Kidney epithelial cell (primary cell): Measurements from ENCODE around the gene KRTAP3-3. TPM values are rescaled to one million over a fixed set of nuclear protein-coding genes. Genes with fewer than 3 reads are reported as not detected.

ENCODE experiments used
- DNase-seq: peaks from one replicate; pipeline ENCODE4 v3.0.0-alpha.2; 2010; ENCODE audit warnings: low read depth
- H3K27me3 ChIP-seq: 2 replicates; pipeline ENCODE4 v1.6.0; 2011; ENCODE audit warnings: low read length; ENCODE audit not compliant: control insufficient read depth, insufficient read depth
- H3K36me3 ChIP-seq: 2 replicates; pipeline ENCODE4 v1.5.1; 2011; ENCODE audit warnings: low read length; ENCODE audit not compliant: control insufficient read depth, insufficient read depth
- H3K4me3 ChIP-seq: 2 replicates; pipeline ENCODE4 v1.5.1; 2011; ENCODE audit warnings: low read depth, mild to moderate bottlenecking, control low read depth, low read length
- total RNA-seq: library from RNA; depleted of rRNA; stranded (reverse); fragments of >200 nt; gene quantifications from 2 replicates; pipeline ENCODE4 v1.2.3, GENCODE V29; 2015
- TF ChIP-seq, protein P1 (sequence below): IDR thresholded peaks from 2 replicates; pipeline ENCODE4 v1.5.1; 2011; ENCODE audit warnings: mild to moderate bottlenecking, moderate library complexity, low read length, control low read depth, inconsistent platforms; ENCODE audit not compliant: insufficient read depth, poor library complexity, severe bottlenecking

Gene KRTAP3-3
- total RNA-seq, 1 donor from 2014 or later, result not detected

DNA sequence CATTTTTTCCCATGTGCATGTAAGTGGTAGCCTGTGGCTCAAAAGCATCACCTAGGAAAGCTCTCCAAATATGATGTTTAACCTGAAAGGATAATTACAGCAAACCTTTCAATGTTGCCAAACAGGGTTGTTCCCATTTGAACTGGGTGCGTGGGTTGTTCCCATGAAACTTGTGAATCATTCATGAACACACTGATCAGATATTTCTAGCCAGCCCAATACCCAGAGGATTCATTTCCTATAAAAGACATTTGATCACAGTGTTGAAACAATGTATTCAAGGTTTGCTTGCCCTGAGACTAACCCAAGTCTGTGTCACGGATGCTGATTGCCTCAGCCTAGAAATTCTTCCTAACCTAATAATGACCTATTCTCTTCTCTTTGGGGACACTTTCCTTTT, 40.1 kb downstream of the KRTAP3-3 start:
- peak; percentile 74 for DNase-seq
- no peak overlapping the region for H3K4me3 ChIP-seq
- H3K36me3 ChIP-seq, result no peaks in the 10 kb centered on the region
- TF ChIP-seq, protein P1, sequence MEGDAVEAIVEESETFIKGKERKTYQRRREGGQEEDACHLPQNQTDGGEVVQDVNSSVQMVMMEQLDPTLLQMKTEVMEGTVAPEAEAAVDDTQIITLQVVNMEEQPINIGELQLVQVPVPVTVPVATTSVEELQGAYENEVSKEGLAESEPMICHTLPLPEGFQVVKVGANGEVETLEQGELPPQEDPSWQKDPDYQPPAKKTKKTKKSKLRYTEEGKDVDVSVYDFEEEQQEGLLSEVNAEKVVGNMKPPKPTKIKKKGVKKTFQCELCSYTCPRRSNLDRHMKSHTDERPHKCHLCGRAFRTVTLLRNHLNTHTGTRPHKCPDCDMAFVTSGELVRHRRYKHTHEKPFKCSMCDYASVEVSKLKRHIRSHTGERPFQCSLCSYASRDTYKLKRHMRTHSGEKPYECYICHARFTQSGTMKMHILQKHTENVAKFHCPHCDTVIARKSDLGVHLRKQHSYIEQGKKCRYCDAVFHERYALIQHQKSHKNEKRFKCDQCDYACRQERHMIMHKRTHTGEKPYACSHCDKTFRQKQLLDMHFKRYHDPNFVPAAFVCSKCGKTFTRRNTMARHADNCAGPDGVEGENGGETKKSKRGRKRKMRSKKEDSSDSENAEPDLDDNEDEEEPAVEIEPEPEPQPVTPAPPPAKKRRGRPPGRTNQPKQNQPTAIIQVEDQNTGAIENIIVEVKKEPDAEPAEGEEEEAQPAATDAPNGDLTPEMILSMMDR, result no peak
- H3K27me3 ChIP-seq, result no peaks in the 10 kb centered on the region

DNA sequence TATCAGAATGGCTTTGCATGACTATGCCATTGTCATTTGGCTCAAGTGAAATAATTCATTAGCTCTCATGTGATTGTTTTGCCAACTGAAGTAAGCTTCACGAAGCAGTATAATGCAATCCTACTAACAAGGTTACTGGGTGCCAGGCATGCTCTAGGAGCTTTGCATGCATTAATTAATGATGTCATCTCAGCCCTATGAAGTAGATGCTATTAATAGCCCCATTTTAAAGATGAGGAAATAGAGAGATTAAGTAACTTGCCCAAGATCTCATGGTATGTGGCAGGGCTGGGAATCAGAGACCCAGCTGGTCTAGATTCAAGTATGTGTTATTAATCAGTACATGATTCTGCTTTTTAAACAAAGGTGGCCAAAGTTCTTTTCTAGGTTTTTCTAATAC, 41.3 kb downstream of the KRTAP3-3 start:
- Histone ChIP-seq H3K4me3 (no peak overlapping the region), H3K36me3 (no peaks in the 10 kb centered on the region), H3K27me3 (no peaks in the 10 kb centered on the region)
- TF ChIP-seq, protein P1, result no peak
- DNase-seq, result peak; percentile 71

DNA sequence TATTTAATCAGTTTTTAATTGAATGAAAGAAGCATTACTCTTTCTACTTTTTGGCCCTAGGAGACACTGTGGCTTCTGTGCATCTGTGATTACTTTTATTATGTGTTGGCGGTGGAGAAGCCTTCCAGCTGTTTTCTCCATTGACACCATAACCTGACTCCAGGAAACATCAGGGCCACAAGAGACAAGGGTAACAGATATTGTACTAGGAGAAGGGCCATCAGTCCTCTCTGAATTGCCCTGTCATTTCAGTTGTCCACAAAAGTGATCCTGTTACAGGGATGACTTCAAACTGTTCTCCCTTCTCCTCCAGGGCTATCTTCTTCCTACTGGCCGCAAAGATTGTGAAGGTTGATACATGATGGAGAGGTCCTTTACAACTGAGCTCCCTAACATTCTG, 41.8 kb downstream of the KRTAP3-3 start:
- Histone ChIP-seq H3K4me3 (no peak overlapping the region), H3K27me3 (no peaks in the 10 kb centered on the region), H3K36me3 (no peaks in the 10 kb centered on the region)
- DNase-seq, result no peak
- TF ChIP-seq, protein P1, result no peak

DNA sequence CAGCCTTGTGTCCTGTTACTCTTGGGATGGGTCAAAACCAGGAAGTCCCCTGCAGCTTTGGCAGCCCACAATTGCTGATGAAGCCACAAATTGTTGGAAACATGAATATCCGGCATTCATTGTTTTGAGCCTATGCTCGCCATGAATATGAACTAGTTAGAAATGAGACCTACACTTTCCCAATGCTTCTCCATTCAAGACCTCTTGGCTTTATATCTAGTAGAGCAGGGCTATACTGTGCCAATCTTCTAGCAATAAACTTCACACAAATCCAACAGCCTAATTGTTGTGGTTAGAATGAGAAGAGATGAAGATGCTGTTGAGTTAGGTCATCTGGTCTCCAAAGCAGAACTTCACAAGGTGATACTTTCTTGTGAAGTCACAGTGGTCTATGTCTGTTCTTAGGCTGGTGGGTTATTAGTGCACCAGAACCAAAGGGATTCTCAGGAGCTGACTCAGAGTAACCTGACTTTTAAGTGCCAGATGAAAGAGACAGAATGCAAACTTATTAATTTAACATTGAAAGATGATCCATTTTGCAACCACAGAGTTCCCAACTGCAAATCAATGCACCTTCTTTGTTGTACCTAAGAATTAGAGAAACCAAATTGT, 42.8 kb downstream of the KRTAP3-3 start:
- Histone ChIP-seq H3K4me3 (no peak overlapping the region), H3K36me3 (no peaks in the 10 kb centered on the region), H3K27me3 (no peaks in the 10 kb centered on the region)
- TF ChIP-seq, protein P1, result no peak
- no peak for DNase-seq

DNA sequence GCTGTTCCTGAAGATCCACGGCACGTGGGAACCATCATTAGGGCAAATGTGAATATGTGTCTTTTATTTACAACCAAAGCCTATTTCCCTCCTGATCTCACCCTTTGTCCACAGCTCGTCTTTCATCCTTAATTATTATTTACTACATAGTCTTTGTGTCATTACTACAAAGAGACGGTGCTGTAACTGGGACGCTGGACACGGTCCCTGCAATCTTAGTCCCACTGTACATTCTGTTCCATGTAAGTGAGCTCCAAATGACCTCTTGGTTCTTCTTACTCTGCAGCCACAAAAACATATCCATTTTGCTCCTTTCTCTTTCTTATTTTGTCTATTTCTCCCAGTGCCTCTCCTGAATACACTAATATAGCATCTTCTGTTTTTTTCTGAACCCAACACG, 43.8 kb downstream of the KRTAP3-3 start:
- Histone ChIP-seq H3K27me3 (no peaks in the 10 kb centered on the region), H3K4me3 (no peak overlapping the region), H3K36me3 (no peaks in the 10 kb centered on the region)
- TF ChIP-seq, protein P1, result no peak
- DNase-seq, result no peak

DNA sequence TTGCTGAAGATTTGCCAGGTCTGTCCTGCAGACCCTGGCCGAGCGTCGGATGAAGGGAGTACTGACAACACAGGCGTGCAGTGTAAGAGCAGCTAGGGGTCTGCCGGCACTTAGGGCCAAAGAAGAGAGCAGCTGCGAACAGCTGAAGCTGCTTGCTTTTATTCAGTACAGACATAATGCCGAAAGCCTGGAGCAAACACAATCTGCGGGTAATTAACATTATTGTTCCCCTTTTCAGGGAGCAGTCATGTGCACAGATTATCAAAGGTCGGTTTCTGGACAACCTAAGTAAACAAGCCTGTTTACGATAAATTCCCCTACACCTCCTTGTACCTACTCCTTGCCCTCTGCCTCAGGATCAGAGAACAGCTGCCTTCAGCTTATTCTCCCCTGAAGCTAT, 44.5 kb downstream of the KRTAP3-3 start:
- TF ChIP-seq, protein P1, result no peak
- DNase-seq, result no peak
- Histone ChIP-seq H3K36me3 (no peaks in the 10 kb centered on the region), H3K4me3 (no peak overlapping the region), H3K27me3 (no peaks in the 10 kb centered on the region)
